SK-N-SH (cell line): ENCODE results near the gene SYNJ2. TPM values are rescaled to one million over a fixed set of nuclear protein-coding genes. Genes with fewer than 3 reads are reported as not detected.

Experiments
- CTCF ChIA-PET: fragments of 300-600, 350-600 bp; formaldehyde crosslinking; extraction: SDS; loops from one replicate; lab custom pipeline; 2021; lab: Yijun Ruan, JAX
- POLR2A ChIA-PET: fragments of 350-600 bp; sonication (Branson Sonifier 250); formaldehyde crosslinking; extraction: SDS; loops from one replicate; lab custom pipeline; 2020; ENCODE audit warnings: antibody characterized with exemption, inconsistent platforms; lab: Yijun Ruan, JAX
- DNase-seq: peaks from one replicate; pipeline ENCODE4 v3.0.0; 2012
- H2AFZ ChIP-seq: fragments of 200-600 bp; sonication (generic); 2 replicates; pipeline ENCODE4 v1.8.1; 2016; ENCODE audit warnings: antibody characterized with exemption, mild to moderate bottlenecking, low read depth
- H3F3A ChIP-seq: fragments of 200-600 bp; sonication (generic); replicated peaks from 2 replicates; pipeline ENCODE3; 2016; ENCODE audit warnings: antibody characterized with exemption, mild to moderate bottlenecking; ENCODE audit not compliant: insufficient read depth
- H3K27ac ChIP-seq, 2 experiments: fragments of 200-500 bp in 1 of 2; fragments of 200-600 bp in 1 of 2; sonication (Bioruptor generic) in 1 of 2; sonication (generic), shearing (Covaris generic) in 1 of 2; 2 replicates each; pipeline versions ENCODE4 v1.5.1 to v1.6.1; 2014 to 2016; ENCODE audit warnings: low read depth in 2 of 2, inconsistent platforms in 1 of 2, low read length in 1 of 2, mild to moderate bottlenecking in 1 of 2, mixed read lengths in 1 of 2
- H3K27me3 ChIP-seq: fragments of 200-600 bp; sonication (generic), shearing (Covaris generic); 2 replicates; pipeline ENCODE4 v1.6.1; 2016; ENCODE audit warnings: mixed run types; ENCODE audit not compliant: insufficient read depth
- H3K36me3 ChIP-seq, 2 experiments: fragments of 200-500 bp in 1 of 2; fragments of 200-600 bp in 1 of 2; sonication (Bioruptor generic) in 1 of 2; sonication (generic) in 1 of 2; replicated peaks in 1 of 2; 2 replicates each; pipeline versions ENCODE3 to v1.5.1; 2014 to 2016; ENCODE audit warnings: low read length in 1 of 2, mild to moderate bottlenecking in 1 of 2; ENCODE audit not compliant: insufficient read depth in 2 of 2, control insufficient read depth in 1 of 2
- H3K4me1 ChIP-seq, 2 experiments: fragments of 200-500 bp in 1 of 2; fragments of 200-600 bp in 1 of 2; sonication (Bioruptor generic) in 1 of 2; sonication (generic), shearing (Covaris generic) in 1 of 2; 2 replicates each; pipeline versions ENCODE4 v1.5.1 to v1.6.1; 2014 to 2016; ENCODE audit warnings: low read depth in 1 of 2, low read length in 1 of 2, mixed run types in 1 of 2; ENCODE audit not compliant: insufficient read depth in 2 of 2, control insufficient read depth in 1 of 2
- H3K4me2 ChIP-seq: fragments of 200-600 bp; sonication (generic), shearing (Covaris generic); 2 replicates; pipeline ENCODE4 v1.6.1; 2017; ENCODE audit warnings: mixed run types
- H3K4me3 ChIP-seq, 2 experiments: fragments of 200-500 bp in 1 of 2; fragments of 200-600 bp in 1 of 2; sonication (Bioruptor generic) in 1 of 2; sonication (generic), shearing (Covaris generic) in 1 of 2; 2 replicates each; pipeline versions ENCODE4 v1.5.1 to v1.8.1; 2014 to 2016; ENCODE audit warnings: low read depth in 2 of 2, inconsistent platforms in 1 of 2, low read length in 1 of 2, mild to moderate bottlenecking in 1 of 2, mixed read lengths in 1 of 2, moderate library complexity in 1 of 2
- H3K79me2 ChIP-seq: fragments of 200-600 bp; sonication (generic); 2 replicates; pipeline ENCODE4 v1.8.1; 2017; ENCODE audit warnings: mild to moderate bottlenecking; ENCODE audit not compliant: insufficient read depth
- H3K9ac ChIP-seq: fragments of 200-600 bp; sonication (generic); 2 replicates; pipeline ENCODE4 v1.6.1; 2017; ENCODE audit warnings: mixed run types
- H3K9me2 ChIP-seq: fragments of 200-600 bp; sonication (generic); 2 replicates; pipeline ENCODE4 v1.6.1; 2017; ENCODE audit warnings: mixed run types
- H3K9me3 ChIP-seq: fragments of 200-600 bp; sonication (generic); 2 replicates; pipeline ENCODE4 v1.6.1; 2017; ENCODE audit warnings: mixed run types, mild to moderate bottlenecking, moderate library complexity
- H4K20me1 ChIP-seq: fragments of 200-600 bp; sonication (generic); 2 replicates; pipeline ENCODE4 v1.6.1; 2017; ENCODE audit warnings: mild to moderate bottlenecking, mixed run types; ENCODE audit not compliant: insufficient read depth
- FOXJ3 ChIP-seq: sonication (generic); formaldehyde crosslinking; IDR thresholded peaks from 2 replicates; pipeline ENCODE4 v1.5.1; 2020; ENCODE audit warnings: mild to moderate bottlenecking, missing genetic modification reagents
- GABPA ChIP-seq: IDR thresholded peaks from 2 replicates; pipeline ENCODE4 v1.4.0; 2012; ENCODE audit warnings: low read depth, mild to moderate bottlenecking
- JUND ChIP-seq: IDR thresholded peaks from 2 replicates; pipeline ENCODE4 v1.4.0; 2012
- MEF2A ChIP-seq: IDR thresholded peaks from 2 replicates; pipeline ENCODE4 v1.4.0; 2012; ENCODE audit warnings: low read depth, borderline replicate concordance
- NFIC ChIP-seq: IDR thresholded peaks from 2 replicates; pipeline ENCODE4 v1.4.0; 2012; ENCODE audit warnings: borderline replicate concordance
- RXRA ChIP-seq: IDR thresholded peaks from 2 replicates; pipeline ENCODE4 v1.4.0; 2012; ENCODE audit warnings: low read depth, mild to moderate bottlenecking, borderline replicate concordance
- TCF12 ChIP-seq: IDR thresholded peaks from 2 replicates; pipeline ENCODE4 v1.4.0; 2012
- WGBS: methylation state at CpG from one replicate; pipeline ENCODE4 v1.1.6; 2017; ENCODE audit warnings: low lambda C conversion rate; 5-methylcytosine and 5-hydroxymethylcytosine counted together
- polyA plus RNA-seq, 3 experiments: library from polyadenylated mRNA; depleted of rRNA; stranded (reverse); fragments of >200 nt; gene quantifications; 2 replicates each; pipeline ENCODE4 v1.2.3, GENCODE V29; 2012
- TF ChIP-seq, protein P1 (sequence below): fragments of 150-350 bp; IDR thresholded peaks from 2 replicates; pipeline ENCODE4 v1.6.1; 2016; ENCODE audit warnings: mild to moderate bottlenecking, low read depth, low read length
- TF ChIP-seq, protein P2 (sequence below): IDR thresholded peaks from 2 replicates; pipeline ENCODE4 v1.4.0; 2012; ENCODE audit warnings: low read depth
- TF ChIP-seq, protein P3 (sequence below): IDR thresholded peaks from 2 replicates; pipeline ENCODE4 v1.6.1; 2012; ENCODE audit warnings: mild to moderate bottlenecking, low read depth, low read length, moderate library complexity
- TF ChIP-seq, protein P4 (sequence below): fragments of 150-350 bp; IDR thresholded peaks from 2 replicates; pipeline ENCODE4 v1.6.1; 2017; ENCODE audit warnings: antibody characterized with exemption, low read length, low read depth, borderline replicate concordance
- TF ChIP-seq, protein P5 (sequence below): fragments of 200-600 bp; sonication (generic); IDR thresholded peaks from 2 replicates; pipeline ENCODE4 v1.6.1; 2017; ENCODE audit warnings: antibody characterized with exemption, mild to moderate bottlenecking, moderate library complexity

The SYNJ2 gene
- polyA plus RNA-seq, 1 of the 3 experiments (the other 2 are of a cell fraction): 40.0 TPM

DNA sequence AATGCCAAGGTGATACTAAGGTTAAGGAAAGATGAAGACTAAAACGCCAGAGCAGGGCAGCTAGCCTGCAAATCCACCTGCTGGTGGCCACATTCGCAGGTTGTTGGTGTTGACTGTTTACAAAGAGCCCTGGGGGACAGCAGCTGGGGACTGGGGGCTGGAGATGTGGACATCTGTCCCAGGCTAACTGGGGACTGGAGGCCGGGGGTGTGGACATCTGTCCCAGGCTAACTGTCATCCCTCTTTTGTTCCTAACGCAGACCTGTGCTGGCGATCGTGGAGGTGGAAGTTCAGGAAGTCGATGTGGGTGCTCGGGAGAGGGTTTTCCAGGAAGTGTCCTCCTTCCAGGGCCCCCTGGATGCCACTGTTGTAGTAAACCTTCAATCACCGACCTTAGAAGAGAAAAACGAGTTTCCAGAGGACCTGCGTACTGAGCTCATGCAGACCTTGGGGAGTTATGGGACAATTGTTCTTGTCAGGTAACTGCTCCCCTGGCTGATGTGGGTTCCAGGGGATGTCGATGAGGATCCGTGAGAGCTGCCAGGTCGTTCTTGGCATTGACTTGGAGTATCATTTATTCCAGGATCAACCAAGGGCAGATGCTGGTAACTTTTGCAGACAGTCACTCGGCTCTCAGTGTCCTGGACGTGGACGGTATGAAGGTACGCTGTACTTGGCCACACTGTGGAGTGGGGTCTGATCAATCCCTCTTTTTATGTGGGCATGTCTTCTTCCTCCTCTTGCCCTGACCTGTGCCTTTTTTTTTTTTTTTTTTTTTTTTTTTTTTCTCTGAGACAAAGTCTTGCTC is 99.4 kb downstream of the SYNJ2 start:
- Histone ChIP-seq H3K9ac (no peak overlapping the region), H3K9me2 (no peaks in the 10 kb centered on the region), H2AFZ (no peak overlapping the region), H3K36me3 (peaks cover 45 to 83% of the 10 kb centered on the region in 2 experiments), H3K4me1 (no peaks in the 10 kb centered on the region), H3K79me2 (peaks cover 5% of the 10 kb centered on the region), H3K27ac (no peak overlapping the region), H3K4me2 (no peak overlapping the region), H3K4me3 (no peak overlapping the region), H3K27me3 (no peaks in the 10 kb centered on the region), H3F3A (peaks cover 7% of the 10 kb centered on the region), H4K20me1 (no peaks in the 10 kb centered on the region), H3K9me3 (no peaks in the 10 kb centered on the region)
- 93% methylated on average over 18 of the region's 18 CpGs for WGBS
- TF ChIP-seq TCF12 (no peak), MEF2A (no peak), FOXJ3 (CRISPR knock-in tag) (no peak), RXRA (no peak), GABPA (no peak), JUND (no peak), NFIC (no peak)
- TF ChIP-seq, protein P1, sequence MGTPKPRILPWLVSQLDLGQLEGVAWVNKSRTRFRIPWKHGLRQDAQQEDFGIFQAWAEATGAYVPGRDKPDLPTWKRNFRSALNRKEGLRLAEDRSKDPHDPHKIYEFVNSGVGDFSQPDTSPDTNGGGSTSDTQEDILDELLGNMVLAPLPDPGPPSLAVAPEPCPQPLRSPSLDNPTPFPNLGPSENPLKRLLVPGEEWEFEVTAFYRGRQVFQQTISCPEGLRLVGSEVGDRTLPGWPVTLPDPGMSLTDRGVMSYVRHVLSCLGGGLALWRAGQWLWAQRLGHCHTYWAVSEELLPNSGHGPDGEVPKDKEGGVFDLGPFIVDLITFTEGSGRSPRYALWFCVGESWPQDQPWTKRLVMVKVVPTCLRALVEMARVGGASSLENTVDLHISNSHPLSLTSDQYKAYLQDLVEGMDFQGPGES: no peak
- TF ChIP-seq, protein P2, sequence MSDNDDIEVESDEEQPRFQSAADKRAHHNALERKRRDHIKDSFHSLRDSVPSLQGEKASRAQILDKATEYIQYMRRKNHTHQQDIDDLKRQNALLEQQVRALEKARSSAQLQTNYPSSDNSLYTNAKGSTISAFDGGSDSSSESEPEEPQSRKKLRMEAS: no peak
- TF ChIP-seq, protein P3, sequence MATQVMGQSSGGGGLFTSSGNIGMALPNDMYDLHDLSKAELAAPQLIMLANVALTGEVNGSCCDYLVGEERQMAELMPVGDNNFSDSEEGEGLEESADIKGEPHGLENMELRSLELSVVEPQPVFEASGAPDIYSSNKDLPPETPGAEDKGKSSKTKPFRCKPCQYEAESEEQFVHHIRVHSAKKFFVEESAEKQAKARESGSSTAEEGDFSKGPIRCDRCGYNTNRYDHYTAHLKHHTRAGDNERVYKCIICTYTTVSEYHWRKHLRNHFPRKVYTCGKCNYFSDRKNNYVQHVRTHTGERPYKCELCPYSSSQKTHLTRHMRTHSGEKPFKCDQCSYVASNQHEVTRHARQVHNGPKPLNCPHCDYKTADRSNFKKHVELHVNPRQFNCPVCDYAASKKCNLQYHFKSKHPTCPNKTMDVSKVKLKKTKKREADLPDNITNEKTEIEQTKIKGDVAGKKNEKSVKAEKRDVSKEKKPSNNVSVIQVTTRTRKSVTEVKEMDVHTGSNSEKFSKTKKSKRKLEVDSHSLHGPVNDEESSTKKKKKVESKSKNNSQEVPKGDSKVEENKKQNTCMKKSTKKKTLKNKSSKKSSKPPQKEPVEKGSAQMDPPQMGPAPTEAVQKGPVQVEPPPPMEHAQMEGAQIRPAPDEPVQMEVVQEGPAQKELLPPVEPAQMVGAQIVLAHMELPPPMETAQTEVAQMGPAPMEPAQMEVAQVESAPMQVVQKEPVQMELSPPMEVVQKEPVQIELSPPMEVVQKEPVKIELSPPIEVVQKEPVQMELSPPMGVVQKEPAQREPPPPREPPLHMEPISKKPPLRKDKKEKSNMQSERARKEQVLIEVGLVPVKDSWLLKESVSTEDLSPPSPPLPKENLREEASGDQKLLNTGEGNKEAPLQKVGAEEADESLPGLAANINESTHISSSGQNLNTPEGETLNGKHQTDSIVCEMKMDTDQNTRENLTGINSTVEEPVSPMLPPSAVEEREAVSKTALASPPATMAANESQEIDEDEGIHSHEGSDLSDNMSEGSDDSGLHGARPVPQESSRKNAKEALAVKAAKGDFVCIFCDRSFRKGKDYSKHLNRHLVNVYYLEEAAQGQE: no peak
- TF ChIP-seq, protein P4, sequence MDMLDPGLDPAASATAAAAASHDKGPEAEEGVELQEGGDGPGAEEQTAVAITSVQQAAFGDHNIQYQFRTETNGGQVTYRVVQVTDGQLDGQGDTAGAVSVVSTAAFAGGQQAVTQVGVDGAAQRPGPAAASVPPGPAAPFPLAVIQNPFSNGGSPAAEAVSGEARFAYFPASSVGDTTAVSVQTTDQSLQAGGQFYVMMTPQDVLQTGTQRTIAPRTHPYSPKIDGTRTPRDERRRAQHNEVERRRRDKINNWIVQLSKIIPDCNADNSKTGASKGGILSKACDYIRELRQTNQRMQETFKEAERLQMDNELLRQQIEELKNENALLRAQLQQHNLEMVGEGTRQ: no peak
- TF ChIP-seq, protein P5, sequence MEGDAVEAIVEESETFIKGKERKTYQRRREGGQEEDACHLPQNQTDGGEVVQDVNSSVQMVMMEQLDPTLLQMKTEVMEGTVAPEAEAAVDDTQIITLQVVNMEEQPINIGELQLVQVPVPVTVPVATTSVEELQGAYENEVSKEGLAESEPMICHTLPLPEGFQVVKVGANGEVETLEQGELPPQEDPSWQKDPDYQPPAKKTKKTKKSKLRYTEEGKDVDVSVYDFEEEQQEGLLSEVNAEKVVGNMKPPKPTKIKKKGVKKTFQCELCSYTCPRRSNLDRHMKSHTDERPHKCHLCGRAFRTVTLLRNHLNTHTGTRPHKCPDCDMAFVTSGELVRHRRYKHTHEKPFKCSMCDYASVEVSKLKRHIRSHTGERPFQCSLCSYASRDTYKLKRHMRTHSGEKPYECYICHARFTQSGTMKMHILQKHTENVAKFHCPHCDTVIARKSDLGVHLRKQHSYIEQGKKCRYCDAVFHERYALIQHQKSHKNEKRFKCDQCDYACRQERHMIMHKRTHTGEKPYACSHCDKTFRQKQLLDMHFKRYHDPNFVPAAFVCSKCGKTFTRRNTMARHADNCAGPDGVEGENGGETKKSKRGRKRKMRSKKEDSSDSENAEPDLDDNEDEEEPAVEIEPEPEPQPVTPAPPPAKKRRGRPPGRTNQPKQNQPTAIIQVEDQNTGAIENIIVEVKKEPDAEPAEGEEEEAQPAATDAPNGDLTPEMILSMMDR: no peak
- CTCF ChIA-PET: interaction anchor here (1.0 to 3.3 kb wide), 3 partner anchors 9 to 325 kb away, joined by 4 to 14 read pairs (median 5); no protein-coding TSS in a partner anchor
- POLR2A ChIA-PET: no interaction called here
- peak; percentile 6 for DNase-seq
